Gastroesophageal sphincter (tissue), 4 donors: Measurements from ENCODE around the gene HSFX2. TPM values are rescaled to one million over a fixed set of nuclear protein-coding genes. Genes with fewer than 3 reads are reported as not detected.
"Not testable (repeated sequence)": the region's sequence is repeated elsewhere in the genome, so short reads cannot be mapped to it uniquely, and the experiment has no call there.

Source experiments
- ATAC-seq: fragments of 150-250 bp; one replicate; pipeline ENCODE4 v1.9.1; 2016; ENCODE audit warnings: mild to moderate bottlenecking, moderate library complexity
- H3K27ac ChIP-seq, 4 donors: fragments of 200-600 bp; sonication (generic) in 3 of 4; 1 replicate in 3 of 4; 2 replicates in 1 of 4; pipeline ENCODE4 v1.5.1; 2016 to 2019
- H3K27me3 ChIP-seq: fragments of 200-600 bp; sonication (generic); one replicate; pipeline ENCODE4 v1.5.1; 2019
- H3K36me3 ChIP-seq, 2 donors: fragments of 200-600 bp; sonication (generic); one replicate each; pipeline ENCODE4 v1.5.1; 2019; ENCODE audit warnings: control low read depth in 1 of 2
- H3K4me1 ChIP-seq, 3 donors: fragments of 200-600 bp; sonication (generic); 1 replicate in 2 of 3; 2 replicates in 1 of 3; pipeline ENCODE4 v1.5.1; 2016 to 2019; ENCODE audit warnings: control low read depth in 2 of 3
- H3K4me3 ChIP-seq, 2 donors: fragments of 200-600 bp; sonication (generic); one replicate each; pipeline ENCODE4 v1.5.1; 2019; ENCODE audit warnings: mild to moderate bottlenecking in 1 of 2, moderate library complexity in 1 of 2
- H3K9me3 ChIP-seq, 3 donors: fragments of 200-600 bp; sonication (generic); one replicate each; pipeline ENCODE4 v1.5.1; 2017 to 2019; ENCODE audit warnings: control low read depth in 2 of 3
- WGBS, 2 donors: methylation state at CpG; one replicate each; pipeline ENCODE4 v1.1.5; 2018; ENCODE audit warnings: low coverage in 1 of 2; 5-methylcytosine and 5-hydroxymethylcytosine counted together
- total RNA-seq, 4 donors: library from RNA; depleted of rRNA; stranded (reverse); fragments of >200 nt; gene quantifications; one replicate each; pipeline ENCODE4 v1.1.0, GENCODE V29; 2016

Gene HSFX2
- total RNA-seq, 4 donors from 2014 or later: not detected

GRCh38 chrX:149549701-149550100, 45.4 kb downstream of the HSFX2 start, which contains the start of gene HSFX3:
Gene HSFX3 (minus strand): TSS chrX:149549924. CDS start chrX:149549852, 72 bp downstream.
- no CpG with 5 or more reads among the region's 6 CpGs for WGBS, 2 donors
- ATAC-seq: not testable (repeated sequence)

DNA sequence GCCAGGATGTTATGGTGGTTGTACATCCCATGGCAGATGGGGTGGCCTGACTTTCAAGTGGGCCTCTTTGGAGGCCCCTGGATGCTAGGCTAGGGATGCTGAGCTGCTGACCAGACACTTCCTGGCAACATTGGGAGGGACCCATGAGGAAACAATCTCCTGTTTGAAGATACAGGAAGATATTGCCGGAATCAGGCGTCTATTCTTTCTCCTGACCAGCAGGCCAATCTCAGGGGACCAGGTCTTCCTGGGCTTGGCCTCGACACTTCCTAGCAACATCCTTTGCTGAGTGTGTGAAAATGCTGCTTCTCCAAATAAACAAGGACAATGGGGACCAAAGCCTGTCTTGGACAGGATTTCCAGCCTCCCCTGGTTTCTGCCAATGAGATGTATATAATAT, 47.3 kb downstream of the HSFX2 start:
- not testable (repeated sequence) for H3K4me3 ChIP-seq, H3K9me3 ChIP-seq, ATAC-seq, H3K36me3 ChIP-seq, H3K27ac ChIP-seq, H3K4me1 ChIP-seq, H3K27me3 ChIP-seq
- no CpG with 5 or more reads among the region's 3 CpGs for WGBS, 2 donors

More at GRCh38 chrX:149549701-149550100, 45.4 kb downstream of the HSFX2 start, which contains the start of gene HSFX3:
- H3K36me3 ChIP-seq, H3K27me3 ChIP-seq, H3K4me3 ChIP-seq, H3K9me3 ChIP-seq, H3K4me1 ChIP-seq, H3K27ac ChIP-seq: not testable (repeated sequence)

DNA sequence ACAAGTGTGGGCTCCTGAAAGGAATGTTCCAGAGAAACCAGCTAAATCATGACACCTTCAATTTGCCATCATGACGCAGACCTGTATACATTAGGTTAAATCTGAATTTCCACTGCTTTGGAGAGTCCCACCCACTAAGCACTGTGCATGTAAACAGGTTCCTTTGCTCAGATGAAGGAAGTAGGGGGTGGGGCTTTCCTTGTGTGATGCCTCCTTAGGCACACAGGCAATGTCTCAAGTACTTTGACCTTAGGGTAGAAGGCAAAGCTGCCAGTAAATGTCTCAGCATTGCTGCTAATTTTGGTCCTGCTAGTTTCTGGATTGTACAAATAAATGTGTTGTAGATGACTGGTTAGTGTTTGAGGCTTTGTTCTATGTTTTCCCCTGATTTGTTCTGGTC, 48.2 kb downstream of the HSFX2 start:
- H3K4me1 ChIP-seq, H3K36me3 ChIP-seq, ATAC-seq, H3K9me3 ChIP-seq, H3K27ac ChIP-seq, H3K4me3 ChIP-seq, H3K27me3 ChIP-seq: not testable (repeated sequence)
- WGBS, 2 donors: no CpG with 5 or more reads among the region's 1 CpG

DNA sequence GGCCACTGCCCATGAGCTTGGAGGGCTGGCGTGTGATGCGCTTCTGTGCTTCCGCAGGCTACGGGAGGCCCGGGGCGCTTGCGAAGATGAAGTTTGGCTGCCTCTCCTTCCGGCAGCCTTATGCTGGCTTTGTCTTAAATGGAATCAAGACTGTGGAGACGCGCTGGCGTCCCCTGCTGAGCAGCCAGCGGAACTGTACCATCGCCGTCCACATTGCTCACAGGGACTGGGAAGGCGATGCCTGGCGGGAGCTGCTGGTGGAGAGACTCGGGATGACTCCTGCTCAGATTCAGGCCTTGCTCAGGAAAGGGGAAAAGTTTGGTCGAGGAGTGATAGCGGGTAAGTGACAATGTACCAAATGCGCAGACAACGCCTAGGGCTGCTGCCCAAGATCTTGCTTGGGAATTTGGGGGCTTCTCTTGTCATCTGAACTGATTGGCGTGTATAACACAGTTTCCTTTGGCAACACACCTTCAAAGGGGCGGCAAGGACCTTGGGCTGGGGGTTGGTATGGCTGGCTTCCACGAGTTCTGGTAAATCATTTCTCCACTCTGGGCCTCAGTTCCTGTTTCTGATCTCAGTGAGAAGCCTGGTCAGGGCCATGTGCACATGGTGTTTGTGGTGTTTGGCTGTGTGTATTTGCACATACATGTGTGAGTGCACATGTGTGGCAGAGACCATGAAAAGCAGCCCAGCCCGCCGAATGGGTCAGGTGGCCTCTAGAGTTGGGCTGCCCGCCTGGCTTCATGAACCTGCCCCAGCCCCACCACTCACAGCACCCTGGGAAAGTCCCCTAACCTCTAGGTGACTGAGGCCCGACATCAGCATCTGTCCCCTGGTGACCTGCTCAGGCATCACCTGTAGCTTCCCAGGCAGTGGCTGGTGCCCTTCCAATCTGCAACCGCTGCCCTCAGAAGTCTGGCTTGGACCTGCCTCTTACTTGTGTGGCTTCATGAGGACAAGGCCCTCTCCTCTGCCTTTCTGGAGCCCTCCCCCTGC, 49.3 kb downstream of the HSFX2 start:
- ATAC-seq, H3K4me1 ChIP-seq, H3K27ac ChIP-seq, H3K27me3 ChIP-seq, H3K4me3 ChIP-seq, H3K9me3 ChIP-seq, H3K36me3 ChIP-seq: not testable (repeated sequence)
- WGBS, 2 donors: no CpG with 5 or more reads among the region's 29 CpGs

Other genes with a start within 250 kb of the HSFX2 start
- gene IDS, start 90.0 kb downstream of the HSFX2 start, total RNA-seq: 100 to 1,000 TPM in 2 of 4 donors, 10 to 100 TPM in 2; 65.1 to 117 (median 97.1) TPM
- 10 to 100 TPM in 3 of 4 donors, 1 to 10 TPM in 1; 9.7 to 20.7 (median 11.6) TPM for gene EOLA1, start 54.3 kb downstream of the HSFX2 start, total RNA-seq
- gene HSFX3, start 45.4 kb downstream of the HSFX2 start, total RNA-seq: not detected
- gene MAGEA9B, start 7.9 kb downstream of the HSFX2 start, total RNA-seq: not detected
- 10 to 100 TPM; 15.9 to 25.2 (median 20.4) TPM for gene TMEM185A, start 36.5 kb upstream of the HSFX2 start, total RNA-seq
- not detected for gene MAGEA11, start 116.7 kb upstream of the HSFX2 start, total RNA-seq
- 1 to 10 TPM; 1.5 to 2.3 (median 2.0) TPM for gene HSFX1, start 178.8 kb upstream of the HSFX2 start, total RNA-seq
- gene MAGEA9, start 186.6 kb upstream of the HSFX2 start, total RNA-seq: not detected